ENCODE measurements around the gene TRIM15.
"Not testable (repeated sequence)": the region's sequence is repeated elsewhere in the genome, so short reads cannot be mapped to it uniquely, and the experiment has no call there.

The TRIM15 gene

GRCh38 chr6:30163090-30163917, at the start of gene TRIM15:
TRIM15 (plus strand) TSS chr6:30163546; CDS start chr6:30163685, 139 bp downstream.
- no peak for DNase-seq

GRCh38 chr6:30113841-30114240, 49.5 kb upstream of the TRIM15 start:
- no peak for DNase-seq

GRCh38 chr6:30116724-30117123, 46.6 kb upstream of the TRIM15 start:
- no peak for DNase-seq

- not testable (repeated sequence) for DNase-seq
Measured at GRCh38 chr6:30118691-30119090, 44.7 kb upstream of the TRIM15 start.

- no peak for DNase-seq
Measured at GRCh38 chr6:30121446-30122366, 41.6 kb upstream of the TRIM15 start.

- no peak for DNase-seq
Measured at GRCh38 chr6:30122515-30122914, 40.8 kb upstream of the TRIM15 start.

- no peak for DNase-seq
Measured at GRCh38 chr6:30127238-30128093, 35.9 kb upstream of the TRIM15 start.

GRCh38 chr6:30129265-30130178, 33.8 kb upstream of the TRIM15 start:
- no peak for DNase-seq

- no peak for DNase-seq
Measured at GRCh38 chr6:30130179-30130679, 33.1 kb upstream of the TRIM15 start.

- DNase-seq, result peak; percentile 75
Measured at GRCh38 chr6:30130887-30131862, 32.2 kb upstream of the TRIM15 start.

GRCh38 chr6:30131947-30132497, 31.3 kb upstream of the TRIM15 start:
- no peak for DNase-seq

GRCh38 chr6:30135147-30135546, 28.2 kb upstream of the TRIM15 start:
- DNase-seq, result no peak

- DNase-seq, result no peak
Measured at GRCh38 chr6:30135757-30136156, 27.6 kb upstream of the TRIM15 start, which contains the start of gene TRIM40. TRIM40 (plus strand) TSS chr6:30136140; CDS start chr6:30137037, 897 bp downstream.

- no peak for DNase-seq
Measured at GRCh38 chr6:30136570-30137286, 26.6 kb upstream of the TRIM15 start.

- not testable (repeated sequence) for DNase-seq
Measured at GRCh38 chr6:30140240-30140639, 23.1 kb upstream of the TRIM15 start.

- DNase-seq, result no peak
Measured at GRCh38 chr6:30142665-30143064, 20.7 kb upstream of the TRIM15 start.

- no peak for DNase-seq
Measured at GRCh38 chr6:30143780-30144179, 19.6 kb upstream of the TRIM15 start.

- DNase-seq, result no peak
Measured at GRCh38 chr6:30144811-30145210, 18.5 kb upstream of the TRIM15 start.

GRCh38 chr6:30145818-30146217, 17.5 kb upstream of the TRIM15 start:
- DNase-seq, result no peak

All from NCI-H345 (cell line).